C4-2B (cell line): ENCODE measurements around the gene GPR135.

Experiments used
- ZFX ChIP-seq: fragments of 450-650 bp; IDR thresholded peaks from 2 replicates; pipeline ENCODE4 v1.6.1; 2017
- TF ChIP-seq, protein P1 (sequence below): fragments of 450-650 bp; conservative IDR thresholded peaks from 2 replicates; pipeline ENCODE4 v1.5.1; 2017; ENCODE audit warnings: mild to moderate bottlenecking

DNA sequence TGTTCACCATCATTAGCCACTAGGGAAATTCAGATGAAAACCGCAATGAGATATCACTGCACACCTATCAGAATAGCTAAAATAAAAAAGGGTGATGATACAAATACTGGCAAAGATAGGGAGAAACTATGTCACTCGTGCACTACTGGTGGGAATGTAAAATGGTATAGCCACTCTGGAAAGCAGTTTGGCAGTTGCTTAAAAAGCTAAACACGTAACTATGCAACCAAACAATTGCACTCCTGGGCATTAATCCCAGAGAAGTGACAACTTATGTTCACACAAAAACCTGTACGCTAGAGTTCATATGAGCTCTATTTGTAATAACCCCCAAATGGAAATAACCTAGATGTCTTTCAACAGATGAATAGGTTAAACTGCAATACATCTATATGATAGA lies 35.4 kb downstream of the GPR135 start:
- TF ChIP-seq, protein P1, sequence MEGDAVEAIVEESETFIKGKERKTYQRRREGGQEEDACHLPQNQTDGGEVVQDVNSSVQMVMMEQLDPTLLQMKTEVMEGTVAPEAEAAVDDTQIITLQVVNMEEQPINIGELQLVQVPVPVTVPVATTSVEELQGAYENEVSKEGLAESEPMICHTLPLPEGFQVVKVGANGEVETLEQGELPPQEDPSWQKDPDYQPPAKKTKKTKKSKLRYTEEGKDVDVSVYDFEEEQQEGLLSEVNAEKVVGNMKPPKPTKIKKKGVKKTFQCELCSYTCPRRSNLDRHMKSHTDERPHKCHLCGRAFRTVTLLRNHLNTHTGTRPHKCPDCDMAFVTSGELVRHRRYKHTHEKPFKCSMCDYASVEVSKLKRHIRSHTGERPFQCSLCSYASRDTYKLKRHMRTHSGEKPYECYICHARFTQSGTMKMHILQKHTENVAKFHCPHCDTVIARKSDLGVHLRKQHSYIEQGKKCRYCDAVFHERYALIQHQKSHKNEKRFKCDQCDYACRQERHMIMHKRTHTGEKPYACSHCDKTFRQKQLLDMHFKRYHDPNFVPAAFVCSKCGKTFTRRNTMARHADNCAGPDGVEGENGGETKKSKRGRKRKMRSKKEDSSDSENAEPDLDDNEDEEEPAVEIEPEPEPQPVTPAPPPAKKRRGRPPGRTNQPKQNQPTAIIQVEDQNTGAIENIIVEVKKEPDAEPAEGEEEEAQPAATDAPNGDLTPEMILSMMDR, result no peak
- TF ChIP-seq ZFX, result no peak
